Endothelial cell of umbilical vein (primary cell): ENCODE results near the gene TJP3. TPM values are rescaled to one million over a fixed set of nuclear protein-coding genes. Genes with fewer than 3 reads are reported as not detected.

ENCODE experiments used
- BruUV-seq: library from RNA; stranded (reverse); fragments of 400-500 nt; replicated peaks from 2 replicates; lab custom pipeline; 2021; lab: Mats Ljungman, UMichigan
- CTCF ChIA-PET: fragments of 300-600, 350-600 bp; sonication (Branson Sonifier 250); formaldehyde crosslinking; loops from one replicate; lab custom pipeline; 2021; ENCODE audit warnings: antibody characterized with exemption, inconsistent platforms; lab: Charles Lee
- POLR2A ChIA-PET: fragments of 300-600, 350-600 bp; sonication (Branson Sonifier 250); formaldehyde crosslinking; loops from one replicate; lab custom pipeline; 2021; ENCODE audit warnings: antibody characterized with exemption, inconsistent platforms; lab: Charles Lee
- DNase-seq: peaks from one replicate; pipeline ENCODE4 v3.0.0-alpha.2; 2011; ENCODE audit warnings: low read depth, low spot score
- FAIRE-seq: peaks from 2 replicates; lab custom pipeline; 2011; peaks lifted over from hg19 to GRCh38; lab: Jason Lieb, UNC
- H2AFZ ChIP-seq: 2 replicates; pipeline ENCODE4 v1.6.0; 2012; ENCODE audit warnings: low read depth, low read length, control low read depth, inconsistent platforms
- H3K27ac ChIP-seq: 2 replicates; pipeline ENCODE4 v1.5.1; 2011; ENCODE audit warnings: low read depth, mild to moderate bottlenecking, control low read depth, low read length, moderate library complexity; ENCODE audit not compliant: insufficient read depth
- H3K27me3 ChIP-seq, 2 experiments: 2 replicates each; pipeline versions ENCODE4 v1.6.0 to v1.6.1; 2011; ENCODE audit warnings: low read length in 2 of 2, mixed read lengths in 1 of 2; ENCODE audit not compliant: control insufficient read depth in 2 of 2, insufficient read depth in 2 of 2
- H3K36me3 ChIP-seq, 2 experiments: 2 replicates in 1 of 2; 3 replicates in 1 of 2; pipeline ENCODE4 v1.5.1; 2011; ENCODE audit warnings: low read length in 2 of 2, mild to moderate bottlenecking in 1 of 2, moderate library complexity in 1 of 2; ENCODE audit not compliant: control insufficient read depth in 2 of 2, insufficient read depth in 2 of 2; ENCODE audit errors: extremely low read depth in 1 of 2
- H3K4me1 ChIP-seq: 3 replicates; pipeline ENCODE4 v1.5.1; 2011; ENCODE audit warnings: mild to moderate bottlenecking, low read length; ENCODE audit not compliant: control insufficient read depth, insufficient read depth; ENCODE audit errors: extremely low read depth
- H3K4me2 ChIP-seq: 2 replicates; pipeline ENCODE4 v1.6.1; 2011; ENCODE audit warnings: low read length, control low read depth, mixed read lengths; ENCODE audit not compliant: insufficient read depth
- H3K4me3 ChIP-seq, 3 experiments: fragments of 200-600 bp in 1 of 3; sonication (generic), shearing (Covaris generic) in 1 of 3; replicated peaks in 1 of 3; 2 replicates each; pipeline ENCODE4 v1.5.1; 2011 to 2016; ENCODE audit warnings: control low read depth in 3 of 3, low read length in 3 of 3, mild to moderate bottlenecking in 2 of 3, inconsistent platforms in 1 of 3, low read depth in 1 of 3, moderate library complexity in 1 of 3; ENCODE audit not compliant: insufficient read depth in 1 of 3
- H3K79me2 ChIP-seq: 2 replicates; pipeline ENCODE4 v1.6.0; 2012; ENCODE audit warnings: low read length, inconsistent platforms; ENCODE audit not compliant: control insufficient read depth, insufficient read depth
- H3K9ac ChIP-seq: replicated peaks from 2 replicates; pipeline ENCODE3; 2011; ENCODE audit warnings: low read length, control low read depth; ENCODE audit not compliant: insufficient read depth; ENCODE audit errors: extremely low read depth
- H3K9me1 ChIP-seq: replicated peaks from 3 replicates; pipeline ENCODE4 v1.6.0; 2011; ENCODE audit warnings: mild to moderate bottlenecking, low read length; ENCODE audit not compliant: control insufficient read depth, insufficient read depth; ENCODE audit errors: extremely low read depth
- H3K9me3 ChIP-seq: replicated peaks from 2 replicates; pipeline ENCODE4 v1.5.1; 2012; ENCODE audit warnings: low read length, inconsistent platforms; ENCODE audit not compliant: control insufficient read depth, insufficient read depth
- H4K20me1 ChIP-seq: replicated peaks from 2 replicates; pipeline ENCODE3; 2011; ENCODE audit warnings: mild to moderate bottlenecking, low read length; ENCODE audit not compliant: control insufficient read depth, insufficient read depth; ENCODE audit errors: extremely low read depth
- EZH2 ChIP-seq: IDR thresholded peaks from 2 replicates; pipeline ENCODE4 v1.6.1; 2012; ENCODE audit warnings: borderline replicate concordance, low read depth, mild to moderate bottlenecking, moderate library complexity, low read length, inconsistent platforms; ENCODE audit not compliant: severe bottlenecking
- FOS ChIP-seq: IDR thresholded peaks from 2 replicates; pipeline ENCODE4 v1.6.1; 2011; ENCODE audit warnings: mild to moderate bottlenecking, low read length, moderate library complexity, borderline replicate concordance; ENCODE audit not compliant: insufficient read depth
- GATA2 ChIP-seq: IDR thresholded peaks from 2 replicates; pipeline ENCODE4 v1.7.0; 2011; ENCODE audit warnings: low read depth, mild to moderate bottlenecking, moderate library complexity, mixed read lengths, low read length; ENCODE audit not compliant: insufficient read length, insufficient read depth
- JUN ChIP-seq: IDR thresholded peaks from 2 replicates; pipeline ENCODE4 v1.6.1; 2011; ENCODE audit warnings: borderline replicate concordance, low read depth; ENCODE audit not compliant: insufficient read length, insufficient read depth
- MYC ChIP-seq: IDR thresholded peaks from one replicate; pipeline ENCODE4 v1.6.1; 2011; ENCODE audit warnings: mild to moderate bottlenecking, low read depth, low read length
- POLR2A ChIP-seq: IDR thresholded peaks from 2 replicates; pipeline ENCODE4 v1.6.1; 2012; ENCODE audit warnings: low read depth, mild to moderate bottlenecking, control low read depth, low read length
- POLR2AphosphoS5 ChIP-seq: IDR thresholded peaks from 2 replicates; pipeline ENCODE4 v1.6.1; 2012; ENCODE audit warnings: low read depth, mild to moderate bottlenecking, control low read depth, low read length, moderate library complexity; ENCODE audit not compliant: insufficient read depth
- dilution Hi-C: fragments of 300-500 bp; cut with MboI; formaldehyde crosslinking; loops from one replicate; pipeline ENCODE4 v1.15.0; 2019; ENCODE audit warnings: low sequenced_read_pairs; ENCODE audit not compliant: extremely low pct_ligation_motif_present
- intact Hi-C: fragments of 100-400 bp; cut with micrococcal nuclease; formaldehyde crosslinking; loops from one replicate; pipeline ENCODE4 v1.10.0; 2022
- polyA plus RNA-seq, 4 experiments: library from polyadenylated mRNA; depleted of rRNA in 3 of 4; stranded (reverse) in 3 of 4; unstranded in 1 of 4; fragments of >200 nt; gene quantifications; 2 replicates each; pipeline versions ENCODE4 v1.2.1 to v1.2.3, GENCODE V29; 2011 to 2012; ENCODE audit warnings: missing spikeins in 1 of 4
- total RNA-seq: library from RNA; stranded (reverse); gene quantifications from 2 replicates; pipeline ENCODE4 v1.2.3, GENCODE V29; 2021
- TF ChIP-seq, protein P1 (sequence below): IDR thresholded peaks from 2 replicates; pipeline ENCODE4 v1.6.1; 2011; ENCODE audit not compliant: insufficient read depth, insufficient read length
- TF ChIP-seq, protein P2 (sequence below), 2 donors: IDR thresholded peaks; 1 replicate in 1 of 2; 2 replicates in 1 of 2; pipeline ENCODE4 v1.5.1; 2011; ENCODE audit warnings: low read length in 2 of 2, mild to moderate bottlenecking in 2 of 2, moderate library complexity in 2 of 2, control low read depth in 1 of 2, inconsistent platforms in 1 of 2, low read depth in 1 of 2; ENCODE audit not compliant: insufficient read depth in 1 of 2; ENCODE audit errors: extremely low read depth in 1 of 2

TJP3 gene
- total and polyA plus RNA-seq, 2 donors (not counting 3 experiments of a cell fraction or from before 2014, with no cell fraction given), result 0.10 TPM; not detected in 1

DNA sequence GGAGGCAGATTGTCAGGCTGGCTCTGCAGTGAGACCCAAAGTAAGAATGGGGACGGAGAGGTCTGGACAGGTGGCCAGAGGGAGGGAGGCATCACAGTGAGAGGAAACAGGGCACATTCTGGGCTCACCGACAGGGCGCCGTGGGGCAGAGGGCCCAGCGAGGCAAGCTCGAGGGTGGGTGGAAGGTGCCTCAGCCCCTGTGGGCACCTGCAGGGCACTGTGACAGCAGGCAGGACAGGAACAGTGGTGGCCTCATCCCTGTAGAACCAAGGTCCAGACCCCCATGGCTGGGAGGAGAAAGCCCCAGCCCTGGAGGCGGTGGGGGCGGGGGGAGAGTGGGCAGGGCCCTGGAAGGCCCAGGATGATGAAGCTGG, 35.6 kb upstream of the TJP3 start:
- Histone ChIP-seq H3K36me3 (no peaks in the 10 kb centered on the region), H3K9me1 (no peaks in the 10 kb centered on the region), H3K4me1 (peaks cover 28% of the 10 kb centered on the region), H3K27ac (peak overlapping the region; percentile 98), H4K20me1 (no peaks in the 10 kb centered on the region), H3K27me3 (no peaks in the 10 kb centered on the region), H2AFZ (no peak overlapping the region), H3K4me3 (no peak overlapping the region), H3K4me2 (no peak overlapping the region), H3K9me3 (no peaks in the 10 kb centered on the region), H3K9ac (no peak overlapping the region), H3K79me2 (peaks cover 13% of the 10 kb centered on the region)
- TF ChIP-seq GATA2, result no peak
- no peak for TF ChIP-seq FOS
- TF ChIP-seq, protein P1, sequence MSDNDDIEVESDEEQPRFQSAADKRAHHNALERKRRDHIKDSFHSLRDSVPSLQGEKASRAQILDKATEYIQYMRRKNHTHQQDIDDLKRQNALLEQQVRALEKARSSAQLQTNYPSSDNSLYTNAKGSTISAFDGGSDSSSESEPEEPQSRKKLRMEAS, result no peak
- TF ChIP-seq, protein P2, sequence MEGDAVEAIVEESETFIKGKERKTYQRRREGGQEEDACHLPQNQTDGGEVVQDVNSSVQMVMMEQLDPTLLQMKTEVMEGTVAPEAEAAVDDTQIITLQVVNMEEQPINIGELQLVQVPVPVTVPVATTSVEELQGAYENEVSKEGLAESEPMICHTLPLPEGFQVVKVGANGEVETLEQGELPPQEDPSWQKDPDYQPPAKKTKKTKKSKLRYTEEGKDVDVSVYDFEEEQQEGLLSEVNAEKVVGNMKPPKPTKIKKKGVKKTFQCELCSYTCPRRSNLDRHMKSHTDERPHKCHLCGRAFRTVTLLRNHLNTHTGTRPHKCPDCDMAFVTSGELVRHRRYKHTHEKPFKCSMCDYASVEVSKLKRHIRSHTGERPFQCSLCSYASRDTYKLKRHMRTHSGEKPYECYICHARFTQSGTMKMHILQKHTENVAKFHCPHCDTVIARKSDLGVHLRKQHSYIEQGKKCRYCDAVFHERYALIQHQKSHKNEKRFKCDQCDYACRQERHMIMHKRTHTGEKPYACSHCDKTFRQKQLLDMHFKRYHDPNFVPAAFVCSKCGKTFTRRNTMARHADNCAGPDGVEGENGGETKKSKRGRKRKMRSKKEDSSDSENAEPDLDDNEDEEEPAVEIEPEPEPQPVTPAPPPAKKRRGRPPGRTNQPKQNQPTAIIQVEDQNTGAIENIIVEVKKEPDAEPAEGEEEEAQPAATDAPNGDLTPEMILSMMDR (IDR thresholded peaks at IDR 0.05; ENCODE audit: extremely low read depth in 1 of 2, insufficient read depth in 1 of 2, low read depth in 1 of 2, low read length in 2 of 2), result no peak
- TF ChIP-seq JUN, result no peak
- no peak for TF ChIP-seq MYC
- TF ChIP-seq POLR2A, result no peak
- no peak for TF ChIP-seq POLR2AphosphoS5
- TF ChIP-seq EZH2, result no peak
- DNase-seq (no peak), FAIRE-seq (no peak)
- intact Hi-C loops (loop anchor here (5.0 kb wide), 1 partner anchor 100 kb away; the partner anchor contains the start of gene HMG20B), dilution Hi-C loops (no loop called here)
- CTCF ChIA-PET, result interaction anchor here (0.7 to 7.6 kb wide), 6 partner anchors 10 to 27 kb away, joined by 3 to 66 read pairs (median 9); partner anchors contain the start of gene PIP5K1C
- POLR2A ChIA-PET, result interaction anchor here (2.0 kb wide), 1 partner anchor 11 kb away, joined by 8 read pairs; no protein-coding TSS in a partner anchor
- no TSS peak for BruUV-seq
